ENCODE measurements around the gene RIOK3.
"Not testable (repeated sequence)": the region's sequence is repeated elsewhere in the genome, so short reads cannot be mapped to it uniquely, and the experiment has no call there.

The RIOK3 gene, protein sequence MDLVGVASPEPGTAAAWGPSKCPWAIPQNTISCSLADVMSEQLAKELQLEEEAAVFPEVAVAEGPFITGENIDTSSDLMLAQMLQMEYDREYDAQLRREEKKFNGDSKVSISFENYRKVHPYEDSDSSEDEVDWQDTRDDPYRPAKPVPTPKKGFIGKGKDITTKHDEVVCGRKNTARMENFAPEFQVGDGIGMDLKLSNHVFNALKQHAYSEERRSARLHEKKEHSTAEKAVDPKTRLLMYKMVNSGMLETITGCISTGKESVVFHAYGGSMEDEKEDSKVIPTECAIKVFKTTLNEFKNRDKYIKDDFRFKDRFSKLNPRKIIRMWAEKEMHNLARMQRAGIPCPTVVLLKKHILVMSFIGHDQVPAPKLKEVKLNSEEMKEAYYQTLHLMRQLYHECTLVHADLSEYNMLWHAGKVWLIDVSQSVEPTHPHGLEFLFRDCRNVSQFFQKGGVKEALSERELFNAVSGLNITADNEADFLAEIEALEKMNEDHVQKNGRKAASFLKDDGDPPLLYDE

DNA sequence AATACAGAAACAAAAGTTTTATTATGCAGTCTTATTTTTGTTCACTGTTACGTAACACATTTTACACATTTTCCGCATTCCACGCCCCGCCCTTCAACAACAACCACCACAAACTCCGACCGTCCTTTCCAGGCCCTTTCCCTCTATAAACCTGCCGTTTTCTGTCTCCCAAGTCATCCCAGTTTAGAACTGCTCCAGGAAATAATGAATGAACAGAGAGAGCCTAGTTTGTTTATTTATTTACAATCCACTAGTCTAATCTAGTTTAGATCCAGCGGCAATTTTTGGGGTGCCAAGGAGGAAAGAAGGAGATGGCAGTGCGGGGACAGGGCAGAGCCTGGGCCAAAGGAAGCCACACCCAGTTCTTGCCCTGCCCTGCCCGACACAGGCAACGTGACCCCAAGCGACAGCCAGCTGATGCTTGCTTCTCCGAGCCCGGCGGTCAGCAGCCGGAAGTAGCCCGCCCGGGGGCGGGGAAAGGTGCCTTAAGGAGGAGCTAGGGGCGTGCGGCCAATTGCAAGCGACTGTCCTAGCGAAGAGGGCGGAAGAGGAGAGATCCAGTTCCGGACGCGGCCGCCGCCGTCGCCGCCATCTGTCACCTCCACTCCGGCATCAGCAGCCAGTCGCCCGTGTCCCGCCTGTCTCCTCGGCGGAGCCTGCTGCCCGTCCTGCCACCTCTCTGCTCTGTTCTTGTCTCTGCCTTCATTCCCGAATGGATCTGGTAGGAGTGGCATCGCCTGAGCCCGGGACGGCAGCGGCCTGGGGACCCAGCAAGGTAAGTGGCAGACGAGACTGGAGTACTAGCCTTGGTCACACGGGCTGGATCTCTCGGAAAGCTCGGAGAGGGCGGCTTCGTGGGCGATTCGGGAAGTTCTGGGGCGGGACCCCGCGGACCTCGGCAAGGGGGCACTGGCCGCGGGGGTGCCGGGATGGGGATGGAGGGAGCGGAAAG is at the start of gene RIOK3:
Gene RIOK3 (plus strand): TSS at position 560 of the 952 bp plus-strand sequence. CDS start 153 bp downstream, at position 713.
- DNase-seq: peak; percentile 100

GRCh38 chr18:23403310-23403709 is 49.8 kb upstream of the RIOK3 start:
- DNase-seq: no peak

- no peak for DNase-seq
Observed at GRCh38 chr18:23405636-23406035, 47.5 kb upstream of the RIOK3 start.

GRCh38 chr18:23406271-23406787 is 46.8 kb upstream of the RIOK3 start:
- DNase-seq: no peak

GRCh38 chr18:23412351-23412964 is 40.6 kb upstream of the RIOK3 start:
- no peak for DNase-seq

DNA sequence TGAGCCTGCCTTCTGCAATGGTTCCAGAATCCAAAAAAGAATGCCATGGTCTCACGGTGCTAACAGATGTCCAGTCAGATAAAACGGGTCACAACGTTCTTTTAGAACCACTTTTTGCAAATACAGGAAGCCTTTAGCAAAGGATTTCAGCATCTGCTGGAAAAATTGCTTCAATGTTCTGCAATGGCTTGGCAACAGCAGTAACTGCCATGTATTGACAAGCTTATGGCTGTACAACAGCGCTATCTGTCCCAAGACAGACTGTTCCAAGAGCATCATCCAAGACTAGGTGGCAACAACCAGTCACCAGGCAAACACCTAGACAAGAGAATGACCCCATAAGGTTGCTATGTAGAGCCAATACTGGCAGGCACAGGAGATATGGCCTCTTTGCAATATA is 37.6 kb upstream of the RIOK3 start:
- peak; percentile 45 for DNase-seq

GRCh38 chr18:23416298-23416697 is 36.8 kb upstream of the RIOK3 start:
- peak; percentile 77 for DNase-seq

DNA sequence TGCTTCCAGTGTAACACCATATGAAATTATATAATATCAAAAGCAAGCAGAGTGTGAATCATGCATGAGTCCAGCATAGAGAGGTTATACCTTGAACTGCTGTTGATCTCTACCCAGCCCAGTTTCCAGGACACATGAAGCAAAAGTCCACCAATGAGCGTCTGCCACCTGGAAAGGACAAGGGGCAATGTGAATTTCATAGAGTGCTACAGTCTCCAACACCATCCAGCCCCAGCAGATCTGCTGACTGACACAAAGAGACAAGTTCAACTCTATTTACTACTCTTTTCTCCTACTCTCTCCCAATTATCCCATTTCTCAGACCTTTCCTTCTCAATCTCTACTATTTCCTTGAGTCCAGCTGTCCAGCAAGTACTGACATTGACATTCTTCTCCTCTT is 31.8 kb upstream of the RIOK3 start:
- no peak for DNase-seq

GRCh38 chr18:23422751-23423418 is 30.2 kb upstream of the RIOK3 start:
- DNase-seq: peak; percentile 95

DNA sequence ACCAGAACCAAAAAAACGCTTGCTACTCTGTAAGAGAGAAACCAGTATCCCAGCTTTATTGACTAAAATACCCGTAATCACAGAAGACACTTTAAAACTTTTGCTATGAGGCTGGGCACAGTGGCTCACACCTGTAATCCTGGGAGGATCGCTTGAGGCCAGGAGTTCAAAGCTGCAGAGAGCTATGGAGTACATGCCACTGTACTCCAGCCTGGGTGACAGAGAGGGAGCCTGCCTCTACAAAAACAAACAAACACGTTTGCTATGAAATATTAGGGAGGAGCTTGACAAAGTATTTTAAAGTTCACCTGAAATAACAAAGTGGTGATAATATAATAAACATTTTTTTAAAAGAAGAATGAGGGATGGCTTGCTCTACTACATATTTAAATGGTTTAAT is 28.5 kb upstream of the RIOK3 start:
- DNase-seq: no peak

DNA sequence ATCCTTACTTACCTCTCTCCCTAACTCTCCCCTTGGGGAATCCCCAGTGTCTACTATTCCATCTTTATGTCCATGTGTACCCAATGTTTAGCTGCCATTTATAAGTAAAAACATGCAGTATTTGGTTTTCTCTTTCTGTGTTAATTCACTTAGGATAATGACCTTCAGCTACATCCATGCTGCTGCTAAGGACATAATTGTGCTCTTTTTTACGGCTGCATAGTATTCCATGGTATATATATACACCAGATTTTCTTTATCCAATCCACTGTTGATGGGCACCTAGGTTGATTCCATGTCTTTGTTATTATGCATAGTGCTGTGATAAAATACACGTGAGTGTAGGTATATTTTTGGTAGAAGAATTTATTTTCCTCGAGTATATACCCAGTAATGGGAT is 24.3 kb upstream of the RIOK3 start:
- no peak for DNase-seq

- DNase-seq: not testable (repeated sequence)
Observed at GRCh38 chr18:23429538-23429937, 23.5 kb upstream of the RIOK3 start.

DNA sequence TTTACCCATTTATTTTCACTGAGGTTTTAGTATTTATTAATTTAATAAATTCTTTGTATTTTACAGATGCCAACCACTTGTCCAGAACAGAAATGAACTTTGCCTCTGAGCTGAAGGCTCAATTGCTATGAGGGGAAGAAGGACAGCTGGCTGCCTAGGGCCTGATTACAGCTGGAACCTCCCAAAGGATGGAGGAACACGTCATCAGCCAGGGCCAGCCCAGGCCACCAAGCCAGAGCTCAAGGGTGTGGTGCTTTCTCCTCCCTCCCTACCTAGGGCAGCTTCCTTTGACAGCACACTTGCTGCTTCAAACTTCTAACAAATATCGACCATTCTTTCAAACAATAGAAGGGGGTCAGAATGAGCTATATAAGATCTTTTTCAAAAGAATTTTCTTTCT is 19.7 kb upstream of the RIOK3 start:
- DNase-seq: no peak

DNA sequence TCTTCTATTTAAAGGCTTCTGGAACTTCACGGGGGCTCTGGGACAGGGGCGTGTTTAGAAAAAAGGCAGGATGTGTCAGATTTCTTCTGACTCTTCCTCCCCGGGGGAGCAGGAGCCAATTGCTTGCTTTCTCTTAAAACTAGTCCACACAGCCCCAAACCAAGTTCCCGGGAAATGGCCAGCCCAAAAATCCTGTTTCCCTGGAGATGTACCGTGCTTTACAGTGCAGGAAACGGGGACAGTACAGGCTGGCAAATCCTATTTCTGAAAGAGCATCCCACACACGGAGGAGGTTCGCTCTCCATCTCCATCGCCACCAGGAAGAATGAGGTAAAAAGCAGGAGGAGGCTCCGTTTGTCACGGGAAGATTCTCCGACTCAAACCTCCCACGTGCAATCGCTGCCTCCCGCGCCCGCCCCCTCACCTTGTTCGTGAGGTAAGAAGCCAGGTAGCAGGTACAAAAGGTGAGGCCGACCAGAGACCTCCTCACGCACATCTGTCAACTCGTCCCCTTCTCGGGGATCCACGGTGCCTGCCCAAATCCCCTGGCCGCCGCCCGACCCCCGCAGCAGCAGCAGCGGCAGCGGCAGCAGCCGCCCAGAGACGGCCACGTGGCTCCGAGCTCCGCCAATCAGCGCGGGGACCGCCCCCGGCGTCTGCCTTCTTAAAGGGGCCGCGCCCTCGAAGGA is 15.6 kb upstream of the RIOK3 start:
- DNase-seq: peak; percentile 78

DNA sequence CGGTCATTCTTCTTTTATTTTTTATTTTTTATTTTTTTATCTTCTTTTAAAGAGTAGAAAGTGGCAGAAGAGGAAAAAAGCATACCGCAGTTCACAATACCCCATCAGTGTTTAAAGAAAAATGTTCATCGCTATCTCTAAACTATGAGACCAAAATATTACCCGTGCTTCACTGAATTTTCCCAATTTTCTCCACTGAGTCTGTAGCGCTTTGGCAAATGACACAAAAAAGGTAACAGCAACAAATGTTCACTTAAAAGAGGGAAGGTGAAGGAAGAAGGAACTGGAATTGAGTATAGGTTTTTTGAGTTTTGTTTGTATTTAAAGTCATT is 15.1 kb upstream of the RIOK3 start:
- DNase-seq: no peak

DNA sequence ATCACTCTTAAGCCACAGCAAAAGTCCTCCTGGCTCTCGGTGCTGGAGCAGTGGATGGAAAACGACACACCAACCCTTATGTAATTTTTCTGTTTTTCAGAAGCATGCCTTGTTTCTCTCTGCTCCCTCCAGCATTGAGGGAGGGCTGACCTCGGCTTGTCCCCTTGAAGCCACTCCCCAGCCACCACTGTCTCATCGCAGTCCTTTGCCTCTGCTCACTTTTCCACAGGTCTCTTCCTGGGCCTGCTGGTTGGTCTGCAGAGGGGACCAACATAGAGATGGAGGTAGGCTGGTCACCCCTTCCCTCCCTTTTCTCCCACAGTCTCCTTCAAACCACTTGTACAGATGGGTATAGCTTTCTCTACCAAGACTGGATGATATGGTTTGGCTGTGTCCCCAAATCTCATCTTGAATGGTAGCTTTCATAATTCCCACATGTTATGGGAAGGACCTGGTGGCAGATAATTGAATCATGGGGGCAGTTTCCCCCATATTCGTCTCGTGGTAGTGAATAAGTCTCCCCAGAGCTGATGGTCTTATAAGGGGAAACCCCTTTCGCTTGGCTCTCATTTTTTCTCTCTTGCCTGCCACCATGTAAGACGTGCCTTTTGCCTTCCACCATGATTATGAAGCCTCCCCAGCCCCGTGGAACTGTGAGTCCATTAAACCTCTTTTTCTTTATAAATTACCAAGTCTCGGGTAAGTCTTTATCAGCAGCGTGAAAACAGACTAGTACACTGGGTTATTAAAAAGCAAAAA is 14.3 kb upstream of the RIOK3 start:
- no peak for DNase-seq

GRCh38 chr18:23440131-23440530 is 13.0 kb upstream of the RIOK3 start:
- DNase-seq: peak; percentile 20

GRCh38 chr18:23442958-23443357 is 10.1 kb upstream of the RIOK3 start:
- peak; percentile 13 for DNase-seq

DNA sequence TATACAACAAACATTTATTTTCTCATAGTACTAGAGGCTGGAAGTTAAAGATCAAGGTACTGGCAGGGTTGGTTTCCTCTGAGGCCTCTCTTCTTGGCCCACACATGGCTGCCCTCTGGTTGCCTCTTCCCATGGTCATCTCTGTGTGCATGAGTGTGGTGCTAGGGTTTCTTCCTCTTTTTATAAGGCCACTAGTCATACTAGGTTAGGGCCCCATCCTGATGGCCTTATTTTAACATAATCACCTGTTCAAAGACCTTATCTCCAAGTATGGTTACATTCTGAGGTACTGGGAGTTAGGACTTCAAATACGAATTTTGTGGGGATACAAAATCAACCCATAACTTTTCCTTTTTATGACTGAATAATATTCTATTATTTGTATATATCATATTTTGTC is 4.8 kb upstream of the RIOK3 start:
- no peak for DNase-seq

GRCh38 chr18:23450022-23450421 is 3.1 kb upstream of the RIOK3 start:
- DNase-seq: no peak

DNA sequence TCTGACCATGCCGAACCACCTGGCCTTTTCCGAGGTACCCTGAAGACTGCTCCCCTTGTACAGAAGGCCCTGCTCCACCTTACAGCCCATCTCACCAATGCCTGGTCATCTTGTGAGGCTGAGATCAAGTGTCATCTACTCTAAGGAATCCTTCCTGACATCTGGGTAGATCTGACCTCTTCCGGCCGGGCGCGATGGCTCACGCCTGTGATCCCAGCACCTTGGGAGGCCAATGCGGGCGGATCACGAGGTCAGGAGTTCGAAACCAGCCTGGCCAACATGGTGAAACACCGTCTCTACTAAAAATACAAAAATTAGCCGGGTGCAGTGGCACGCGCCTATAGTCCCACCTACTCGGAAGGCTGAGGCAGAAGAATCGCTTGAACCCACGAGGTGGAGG is 2.1 kb upstream of the RIOK3 start:
- no peak for DNase-seq

Data from inflammatory macrophage treated with lipopolysaccharide for 4 hours (primary cell).